Kidney (tissue), 14 donors: Measurements from ENCODE around the gene ALKBH5. TPM values are rescaled to one million over a fixed set of nuclear protein-coding genes. Genes with fewer than 3 reads are reported as not detected.

Source experiments
- DNase-seq, 5 donors: peaks; one replicate each; pipeline ENCODE4 v3.0.0-alpha.2; 2013 to 2020
- FAIRE-seq: peaks from 2 replicates; lab custom pipeline; 2012; peaks lifted over from hg19 to GRCh38; lab: Jason Lieb, UNC
- H3K27ac ChIP-seq, 2 donors: one replicate each; pipeline ENCODE4 v1.7.0; 2013; ENCODE audit warnings: low read depth in 2 of 2, low read length in 2 of 2, inconsistent platforms in 1 of 2
- H3K27me3 ChIP-seq: one replicate; pipeline ENCODE4 v1.7.1; 2013; ENCODE audit warnings: low read length, inconsistent platforms; ENCODE audit not compliant: control insufficient read depth, insufficient read depth
- H3K36me3 ChIP-seq, 3 donors: one replicate each; pipeline versions ENCODE4 v1.7.0 to v1.7.1; 2013; ENCODE audit warnings: low read length in 3 of 3, control low read depth in 1 of 3, inconsistent platforms in 1 of 3; ENCODE audit not compliant: insufficient read depth in 3 of 3, control insufficient read depth in 2 of 3
- H3K4me1 ChIP-seq, 3 donors: one replicate each; pipeline versions ENCODE4 v1.7.0 to v1.7.1; 2013; ENCODE audit warnings: low read length in 3 of 3, inconsistent platforms in 1 of 3, low read depth in 1 of 3; ENCODE audit not compliant: control insufficient read depth in 2 of 3, insufficient read depth in 2 of 3
- H3K4me3 ChIP-seq, 3 donors: one replicate each; pipeline versions ENCODE4 v1.7.0 to v1.8.1; 2013; ENCODE audit warnings: low read length in 3 of 3, control low read depth in 1 of 3, inconsistent platforms in 1 of 3
- H3K9ac ChIP-seq, 3 donors: one replicate each; pipeline versions ENCODE4 v1.7.0 to v1.7.1; 2013; ENCODE audit warnings: low read length in 3 of 3, control low read depth in 1 of 3, inconsistent platforms in 1 of 3
- H3K9me3 ChIP-seq, 3 donors: one replicate each; pipeline versions ENCODE4 v1.7.0 to v1.7.1; 2013; ENCODE audit warnings: low read length in 3 of 3, control low read depth in 1 of 3, inconsistent platforms in 1 of 3; ENCODE audit not compliant: control insufficient read depth in 2 of 3, insufficient read depth in 1 of 3
- intact Hi-C: fragments of 100-400 bp; cut with DNase I; formaldehyde crosslinking; loops from one replicate; pipeline ENCODE4 v1.11.1; 2022
- polyA plus RNA-seq: library from polyadenylated mRNA; stranded (reverse); fragments of 350-450 nt; fragmentation: Illumina TruSeq; extraction: RNeasy Lipid Tissue Mini Kit (QIAGEN cat#74804); gene quantifications from one replicate; pipeline ENCODE4 v1.2.3, GENCODE V29; 2014; ENCODE audit warnings: low read depth, low replicate concordance; ENCODE audit not compliant: insufficient read depth
- total RNA-seq: library from RNA; stranded (reverse); fragmentation: NEBNext Ultra II Directional; extraction: Animal tissue kit (Norgen Biotek cat#: 25700); gene quantifications from one replicate; pipeline ENCODE4 v1.2.1, GENCODE V29; 2021
- TF ChIP-seq, protein P1 (sequence below): IDR thresholded peaks from 3 replicates; pipeline ENCODE4 v1.5.1; 2012; ENCODE audit warnings: mild to moderate bottlenecking, moderate library complexity, borderline replicate concordance; ENCODE audit not compliant: insufficient read depth; ENCODE audit errors: extremely low read depth
- donor health status: control.
- donor health status: control.
- donor health status: control.
- donor health status: control.
- donor health status: control.
- donor health status: DM: yes; HTN: yes; CAD: no.
- donor health status: Normal renal cell carcinoma (clear cell type).

The ALKBH5 gene
- total and polyA plus RNA-seq, 2 donors from 2014 or later: 67.1 to 94.4 TPM

DNA sequence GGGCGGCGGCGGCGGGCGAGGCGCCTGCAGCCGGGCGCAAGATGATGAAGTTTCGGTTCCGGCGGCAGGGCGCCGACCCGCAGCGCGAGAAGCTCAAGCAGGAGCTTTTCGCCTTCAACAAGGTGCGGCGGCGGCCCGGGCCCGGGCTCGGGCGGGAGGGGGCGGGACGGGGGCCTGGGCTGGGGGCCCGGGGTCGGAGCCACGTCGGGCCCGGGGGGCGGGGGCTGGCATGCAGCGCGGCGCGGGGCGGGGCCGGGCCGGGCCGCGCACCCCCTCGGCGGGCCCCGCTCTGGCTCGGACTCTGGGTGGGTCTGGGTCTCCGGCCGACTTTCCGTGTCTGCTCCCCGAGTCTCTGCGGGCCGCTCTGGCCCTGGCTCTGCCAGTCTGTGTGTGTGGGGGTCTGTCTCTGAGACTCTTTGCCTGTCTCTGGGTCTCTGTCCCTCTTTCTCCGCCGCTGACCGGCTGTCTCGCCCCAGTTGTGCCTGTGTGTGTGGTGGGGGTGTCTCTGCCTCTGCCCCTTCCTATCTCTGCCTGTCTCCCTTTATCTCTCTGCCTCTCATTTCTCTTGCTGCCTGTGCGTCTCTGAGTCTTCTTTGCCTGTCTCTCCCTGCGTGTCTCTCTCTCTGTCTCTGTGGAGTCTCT lies 42.1 kb downstream of the ALKBH5 start:
- DNase-seq (peak in 4 of 5 donors; percentile 31 to 89 (median 55)), FAIRE-seq (no peak)
- no peaks in the 10 kb centered on the region for H3K9me3 ChIP-seq
- no peaks in the 10 kb centered on the region for H3K27me3 ChIP-seq
- H3K4me1 ChIP-seq: peaks cover 0 to 6% (median 6%) of the 10 kb centered on the region in 3 donors
- H3K9ac ChIP-seq: peak overlapping the region; percentile 68 to 83 (median 81)
- no peaks in the 10 kb centered on the region for H3K36me3 ChIP-seq
- peak overlapping the region; percentile 76 to 88 (median 77) for H3K4me3 ChIP-seq
- no peak overlapping the region for H3K27ac ChIP-seq
- intact Hi-C loops: no loop called here
- TF ChIP-seq, protein P1, sequence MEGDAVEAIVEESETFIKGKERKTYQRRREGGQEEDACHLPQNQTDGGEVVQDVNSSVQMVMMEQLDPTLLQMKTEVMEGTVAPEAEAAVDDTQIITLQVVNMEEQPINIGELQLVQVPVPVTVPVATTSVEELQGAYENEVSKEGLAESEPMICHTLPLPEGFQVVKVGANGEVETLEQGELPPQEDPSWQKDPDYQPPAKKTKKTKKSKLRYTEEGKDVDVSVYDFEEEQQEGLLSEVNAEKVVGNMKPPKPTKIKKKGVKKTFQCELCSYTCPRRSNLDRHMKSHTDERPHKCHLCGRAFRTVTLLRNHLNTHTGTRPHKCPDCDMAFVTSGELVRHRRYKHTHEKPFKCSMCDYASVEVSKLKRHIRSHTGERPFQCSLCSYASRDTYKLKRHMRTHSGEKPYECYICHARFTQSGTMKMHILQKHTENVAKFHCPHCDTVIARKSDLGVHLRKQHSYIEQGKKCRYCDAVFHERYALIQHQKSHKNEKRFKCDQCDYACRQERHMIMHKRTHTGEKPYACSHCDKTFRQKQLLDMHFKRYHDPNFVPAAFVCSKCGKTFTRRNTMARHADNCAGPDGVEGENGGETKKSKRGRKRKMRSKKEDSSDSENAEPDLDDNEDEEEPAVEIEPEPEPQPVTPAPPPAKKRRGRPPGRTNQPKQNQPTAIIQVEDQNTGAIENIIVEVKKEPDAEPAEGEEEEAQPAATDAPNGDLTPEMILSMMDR: no peak

GRCh38 chr17:18226284-18226945 lies 42.8 kb downstream of the ALKBH5 start:
- Histone ChIP-seq H3K9me3 (no peaks in the 10 kb centered on the region), H3K9ac (peak overlapping the region in 2 of 3 donors; percentile 81 to 83), H3K36me3 (no peaks in the 10 kb centered on the region), H3K27me3 (no peaks in the 10 kb centered on the region), H3K4me3 (peak overlapping the region; percentile 76 to 88 (median 77)), H3K4me1 (peaks cover 0 to 6% (median 6%) of the 10 kb centered on the region in 3 donors), H3K27ac (no peak overlapping the region)
- DNase-seq (peak in 2 of 5 donors; percentile 12 to 24), FAIRE-seq (no peak)
- TF ChIP-seq, protein P1: no peak
- intact Hi-C loops: no loop called here

DNA sequence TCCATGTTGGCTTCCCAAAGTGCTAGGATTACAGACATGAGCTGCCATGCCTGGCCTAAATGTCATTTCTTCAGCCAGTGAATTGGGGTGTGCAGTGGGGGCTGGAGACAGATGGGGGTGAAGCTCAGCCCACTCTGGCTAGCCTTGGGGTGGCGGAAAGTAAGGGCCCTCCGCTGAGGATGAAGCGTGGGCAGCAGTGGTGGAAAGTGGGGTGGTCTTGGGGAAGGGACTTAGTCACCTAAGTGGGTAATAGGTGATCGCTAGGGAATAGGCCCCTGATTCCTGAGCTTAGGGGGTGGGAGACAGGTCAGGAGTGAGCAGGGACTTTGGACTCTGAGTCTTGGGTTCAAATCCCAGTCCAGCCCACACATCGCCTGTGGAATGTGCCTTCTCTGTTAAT lies 44.0 kb downstream of the ALKBH5 start:
- H3K9me3 ChIP-seq: no peaks in the 10 kb centered on the region
- H3K36me3 ChIP-seq: no peaks in the 10 kb centered on the region
- no peaks in the 10 kb centered on the region for H3K27me3 ChIP-seq
- H3K9ac ChIP-seq: no peak overlapping the region
- H3K4me1 ChIP-seq: peaks cover 0 to 6% (median 6%) of the 10 kb centered on the region in 3 donors
- TF ChIP-seq, protein P1: no peak
- no peak for FAIRE-seq
- H3K27ac ChIP-seq: no peak overlapping the region
- no peak for DNase-seq
- intact Hi-C loops: no loop called here
- no peak overlapping the region for H3K4me3 ChIP-seq
